PC-9 (cell line): Measurements from ENCODE around the gene KLHDC4.

Experiments
- CTCF ChIP-seq: fragments of 200-600 bp; sonication (generic); conservative IDR thresholded peaks from 2 replicates; pipeline ENCODE4 v1.6.1; 2017; ENCODE audit warnings: mixed run types, antibody characterized with exemption, mild to moderate bottlenecking, moderate library complexity
- EZH2 ChIP-seq: fragments of 200-600 bp; sonication (generic); IDR thresholded peaks from 2 replicates; pipeline ENCODE4 v1.8.0; 2017; ENCODE audit warnings: antibody characterized with exemption, low read depth

GRCh38 chr16:87701078-87701460 lies 64.7 kb downstream of the KLHDC4 start:
- TF ChIP-seq CTCF (no peak), EZH2 (no peak)
